H1 (cell line): ENCODE results near the gene CLCN5. TPM values are rescaled to one million over a fixed set of nuclear protein-coding genes. Genes with fewer than 3 reads are reported as not detected.

Source experiments
- CTCF ChIA-PET: fragments of 300-600 bp; sonication (Branson Sonifier 250); formaldehyde crosslinking; loops from one replicate; lab custom pipeline; 2021; ENCODE audit not compliant: partially characterized antibody; lab: Charles Lee
- POLR2A ChIA-PET: fragments of 300-600 bp; sonication (Branson Sonifier 250); formaldehyde crosslinking; loops from one replicate; lab custom pipeline; 2021; ENCODE audit warnings: inconsistent platforms; ENCODE audit not compliant: partially characterized antibody; lab: Charles Lee
- DNase-seq, 2 experiments: peaks; one replicate each; pipeline versions ENCODE4 v3.0.0 to v3.0.0-alpha.2; 2010 to 2022; ENCODE audit warnings: low spot score in 2 of 2, low read depth in 1 of 2, mixed read lengths in 1 of 2
- FAIRE-seq: peaks from 2 replicates; lab custom pipeline; 2011; peaks lifted over from hg19 to GRCh38; lab: Jason Lieb, UNC
- H2AFZ ChIP-seq: 2 replicates; pipeline ENCODE4 v1.8.1; 2012; ENCODE audit warnings: low read length, inconsistent platforms
- H2AK5ac ChIP-seq: 2 replicates; pipeline ENCODE4 v1.6.1; 2013; ENCODE audit warnings: low read depth, low read length
- H2BK120ac ChIP-seq: replicated peaks from 2 replicates; pipeline ENCODE3; 2013; ENCODE audit warnings: low read depth, low read length, inconsistent platforms
- H2BK12ac ChIP-seq: 2 replicates; pipeline ENCODE4 v1.6.1; 2013; ENCODE audit warnings: low read depth, low read length
- H2BK15ac ChIP-seq: 2 replicates; pipeline ENCODE4 v1.6.1; 2013; ENCODE audit warnings: low read length
- H2BK20ac ChIP-seq: 2 replicates; pipeline ENCODE4 v1.6.1; 2013; ENCODE audit warnings: low read length
- H2BK5ac ChIP-seq: 2 replicates; pipeline ENCODE4 v1.6.1; 2013; ENCODE audit warnings: low read depth, low read length
- H3K14ac ChIP-seq: 2 replicates; pipeline ENCODE4 v1.6.1; 2013; ENCODE audit warnings: inconsistent platforms; ENCODE audit not compliant: insufficient read length
- H3K18ac ChIP-seq: 2 replicates; pipeline ENCODE4 v1.6.1; 2013; ENCODE audit warnings: low read length; ENCODE audit errors: extremely low read depth
- H3K23ac ChIP-seq: 2 replicates; pipeline ENCODE4 v1.6.1; 2013; ENCODE audit warnings: inconsistent platforms; ENCODE audit not compliant: insufficient read length
- H3K23me2 ChIP-seq: 2 replicates; pipeline ENCODE4 v1.6.1; 2013; ENCODE audit warnings: low read depth, low read length
- H3K27ac ChIP-seq: 2 replicates; pipeline ENCODE4 v1.6.1; 2011; ENCODE audit warnings: low read depth, low read length, inconsistent platforms
- H3K27me3 ChIP-seq, 4 experiments: replicated peaks in 1 of 4; 1 replicate in 1 of 4; 2 replicates in 3 of 4; pipeline versions ENCODE4 v1.6.1 to v1.8.1; 2011 to 2013; ENCODE audit warnings: low read length in 3 of 4, mild to moderate bottlenecking in 3 of 4, inconsistent platforms in 2 of 4, mixed read lengths in 2 of 4, moderate library complexity in 1 of 4; ENCODE audit not compliant: control insufficient read depth in 3 of 4, insufficient read depth in 3 of 4; ENCODE audit errors: extremely low read depth in 1 of 4
- H3K36me3 ChIP-seq, 4 experiments: 2 replicates each; pipeline versions ENCODE4 v1.6.1 to v1.8.1; 2011 to 2013; ENCODE audit warnings: mild to moderate bottlenecking in 4 of 4, low read length in 3 of 4, moderate library complexity in 2 of 4, control low read depth in 1 of 4, inconsistent platforms in 1 of 4; ENCODE audit not compliant: insufficient read depth in 4 of 4, control insufficient read depth in 2 of 4
- H3K4ac ChIP-seq: replicated peaks from 2 replicates; pipeline ENCODE3; 2013; ENCODE audit warnings: low read length, low read depth, mixed read lengths, inconsistent platforms; ENCODE audit not compliant: insufficient read length
- H3K4me1 ChIP-seq, 4 experiments: replicated peaks in 1 of 4; 1 replicate in 1 of 4; 2 replicates in 3 of 4; pipeline versions ENCODE4 v1.6.1 to v1.8.1; 2011 to 2013; ENCODE audit warnings: low read length in 3 of 4, inconsistent platforms in 2 of 4, mixed read lengths in 1 of 4; ENCODE audit not compliant: insufficient read depth in 4 of 4, control insufficient read depth in 3 of 4
- H3K4me2 ChIP-seq, 2 experiments: 2 replicates each; pipeline versions ENCODE4 v1.6.1 to v1.8.1; 2011 to 2013; ENCODE audit warnings: low read depth in 2 of 2, low read length in 2 of 2, control low read depth in 1 of 2, inconsistent platforms in 1 of 2, mild to moderate bottlenecking in 1 of 2; ENCODE audit not compliant: insufficient read depth in 1 of 2
- H3K4me3 ChIP-seq, 4 experiments: fragments of 200-600, 300-600 bp in 1 of 4; sonication (generic), shearing (Covaris generic), sonication (Bioruptor Twin) in 1 of 4; 2 replicates each; pipeline versions ENCODE4 v1.5.1 to v1.8.1; 2011 to 2016; ENCODE audit warnings: low read length in 4 of 4, low read depth in 3 of 4, control low read depth in 2 of 4, inconsistent platforms in 2 of 4, mild to moderate bottlenecking in 2 of 4, mixed read lengths in 1 of 4, moderate library complexity in 1 of 4; ENCODE audit not compliant: insufficient read depth in 2 of 4; ENCODE audit errors: extremely low read depth in 1 of 4
- H3K56ac ChIP-seq: replicated peaks from 2 replicates; pipeline ENCODE3; 2013; ENCODE audit warnings: low read depth, mild to moderate bottlenecking, mixed read lengths, low read length, inconsistent platforms; ENCODE audit not compliant: insufficient read length
- H3K79me1 ChIP-seq: 2 replicates; pipeline ENCODE4 v1.6.1; 2013; ENCODE audit warnings: low read depth, low read length, control low read depth
- H3K79me2 ChIP-seq, 2 experiments: 2 replicates each; pipeline versions ENCODE4 v1.6.1 to v1.8.1; 2012 to 2013; ENCODE audit warnings: low read length in 2 of 2, mild to moderate bottlenecking in 2 of 2, inconsistent platforms in 1 of 2; ENCODE audit not compliant: insufficient read depth in 2 of 2, control insufficient read depth in 1 of 2
- H3K9ac ChIP-seq, 4 experiments: replicated peaks in 1 of 4; 1 replicate in 1 of 4; 2 replicates in 3 of 4; pipeline versions ENCODE4 v1.6.1 to v1.8.1; 2011 to 2013; ENCODE audit warnings: low read depth in 3 of 4, low read length in 3 of 4, control low read depth in 2 of 4, mild to moderate bottlenecking in 2 of 4, moderate library complexity in 2 of 4, inconsistent platforms in 1 of 4; ENCODE audit errors: extremely low read depth in 1 of 4
- H3K9me3 ChIP-seq, 2 experiments: 2 replicates each; pipeline versions ENCODE4 v1.6.1 to v1.8.1; 2012 to 2013; ENCODE audit warnings: mild to moderate bottlenecking in 2 of 2, moderate library complexity in 2 of 2, control low read depth in 1 of 2, inconsistent platforms in 1 of 2, low read depth in 1 of 2, low read length in 1 of 2, mixed read lengths in 1 of 2; ENCODE audit not compliant: insufficient read depth in 2 of 2
- H4K20me1 ChIP-seq, 2 experiments: replicated peaks in 1 of 2; 2 replicates each; pipeline versions ENCODE3 to v1.8.1; 2011 to 2013; ENCODE audit warnings: inconsistent platforms in 2 of 2, low read length in 2 of 2, mild to moderate bottlenecking in 1 of 2; ENCODE audit not compliant: insufficient read depth in 2 of 2, control insufficient read depth in 1 of 2
- H4K5ac ChIP-seq: 2 replicates; pipeline ENCODE4 v1.6.1; 2013; ENCODE audit warnings: low read length, low read depth, mixed read lengths, inconsistent platforms; ENCODE audit not compliant: insufficient read length
- H4K8ac ChIP-seq: 2 replicates; pipeline ENCODE4 v1.8.0; 2013; ENCODE audit warnings: mild to moderate bottlenecking, moderate library complexity, low read length, inconsistent platforms; ENCODE audit not compliant: insufficient read depth; ENCODE audit errors: extremely low read depth
- H4K91ac ChIP-seq: replicated peaks from 2 replicates; pipeline ENCODE3; 2013; ENCODE audit warnings: low read length, mixed read lengths, inconsistent platforms; ENCODE audit not compliant: insufficient read length
- ATF3 ChIP-seq: IDR thresholded peaks from 2 replicates; pipeline ENCODE4 v1.6.1; 2011; ENCODE audit warnings: low read depth, mild to moderate bottlenecking, low read length; ENCODE audit not compliant: insufficient read depth
- CHD1 ChIP-seq: IDR thresholded peaks from 2 replicates; pipeline ENCODE4 v1.6.1; 2012; ENCODE audit warnings: low read depth, low read length, improper control_type of control experiment
- EZH2 ChIP-seq: fragments of 200-600 bp; sonication (generic); IDR thresholded peaks from 2 replicates; pipeline ENCODE4 v1.7.1; 2012; ENCODE audit warnings: low read depth, mild to moderate bottlenecking, moderate library complexity, low read length, inconsistent platforms; ENCODE audit not compliant: severe bottlenecking
- FOSL1 ChIP-seq: IDR thresholded peaks from 2 replicates; pipeline ENCODE4 v1.6.1; 2011; ENCODE audit warnings: mild to moderate bottlenecking, low read depth, low read length, moderate library complexity; ENCODE audit not compliant: insufficient read depth
- NRF1 ChIP-seq: IDR thresholded peaks from 2 replicates; pipeline ENCODE4 v1.6.1; 2011; ENCODE audit warnings: mild to moderate bottlenecking, low read depth, low read length, improper control_type of control experiment
- POLR2A ChIP-seq, 2 experiments: IDR thresholded peaks; 1 replicate in 1 of 2; 2 replicates in 1 of 2; pipeline ENCODE4 v1.6.1; 2011; ENCODE audit warnings: low read depth in 2 of 2, low read length in 2 of 2, mild to moderate bottlenecking in 2 of 2; ENCODE audit errors: control extremely low read depth in 1 of 2
- SUZ12 ChIP-seq: fragments of 200-600 bp; sonication (generic); IDR thresholded peaks from 2 replicates; pipeline ENCODE4 v1.6.1; 2012; ENCODE audit warnings: mild to moderate bottlenecking, inconsistent platforms, low read length, moderate library complexity, mixed read lengths
- ZNF274 ChIP-seq: IDR thresholded peaks from 2 replicates; pipeline ENCODE4 v1.7.0; 2012; ENCODE audit warnings: low read length, borderline replicate concordance; ENCODE audit errors: extremely low read depth
- WGBS, 2 experiments: shearing (Covaris generic) in 1 of 2; methylation state at CpG; one replicate each; pipeline versions ENCODE4 v1.1.6 to v1.1.7; 2013 to 2015; ENCODE audit warnings: low lambda C conversion rate in 2 of 2, mixed read lengths in 2 of 2, inconsistent platforms in 1 of 2, low coverage in 1 of 2, missing lambda C conversion rate in 1 of 2; ENCODE audit not compliant: insufficient replicate concordance in 2 of 2, insufficient coverage in 1 of 2, insufficient read length in 1 of 2; ENCODE audit errors: extremely low coverage in 1 of 2, missing lambda C conversion rate in 1 of 2; 5-methylcytosine and 5-hydroxymethylcytosine counted together
- polyA plus RNA-seq, 7 experiments: library from polyadenylated mRNA; depleted of rRNA in 3 of 7; stranded (reverse) in 5 of 7; unstranded in 2 of 7; fragments of >200 nt in 5 of 7; fragments of 200-250 nt in 2 of 7; gene quantifications; 1 replicate in 5 of 7; 2 replicates in 1 of 7; 4 replicates in 1 of 7; pipeline versions ENCODE4 v1.2.1 to v1.2.3, GENCODE V29; 2011 to 2013; ENCODE audit warnings: missing spikeins in 2 of 7, mixed read lengths in 2 of 7
- total RNA-seq: library from RNA; stranded (reverse); fragmentation: NEBNext Ultra II Directional; extraction: Animal tissue kit (Norgen Biotek cat#: 25700); gene quantifications from 2 replicates; pipeline ENCODE4 v1.2.1, GENCODE V29; 2021

CLCN5 gene
- total and polyA plus RNA-seq, 2 of the 8 experiments (the other 6 are each of a cell fraction or from before 2014, with no cell fraction given) = 4.2 to 9.7 TPM

DNA sequence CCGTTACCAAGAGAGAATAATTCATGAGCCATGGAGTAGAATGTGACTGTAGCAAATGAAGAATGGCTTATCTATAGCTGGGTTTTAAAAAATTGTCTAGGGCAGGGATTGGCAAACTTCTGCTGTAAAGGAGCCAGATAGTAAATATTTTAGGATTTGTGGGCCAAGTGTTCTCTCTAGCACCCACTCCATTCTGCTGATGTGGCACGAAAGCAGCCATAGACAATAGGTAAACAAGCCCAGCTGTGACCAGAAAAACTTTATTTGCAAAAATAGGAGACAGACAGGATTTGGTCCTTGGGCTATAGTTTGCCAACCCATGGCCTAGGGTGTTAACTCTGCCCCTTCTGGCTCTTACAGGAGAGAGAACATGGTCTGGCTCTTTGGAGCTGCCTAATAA is 151.2 kb downstream of the CLCN5 start:
- Histone ChIP-seq H3K14ac (no peak overlapping the region), H3K4me3 (no peak overlapping the region), H3K4me1 (peaks cover 0 to 1% (median under 1%) of the 10 kb centered on the region in 4 experiments; a peak in 2 of 7 replicates), H3K23ac (no peak overlapping the region), H3K4ac (no peak overlapping the region), H2BK20ac (no peak overlapping the region), H2BK15ac (no peak overlapping the region), H3K79me2 (no peaks in the 10 kb centered on the region), H3K18ac (no peak overlapping the region), H3K36me3 (no peaks in the 10 kb centered on the region; a peak in 1 of 8 replicates), H4K8ac (no peak overlapping the region), H3K23me2 (no peaks in the 10 kb centered on the region), H3K9ac (no peak overlapping the region), H3K27ac (no peak overlapping the region), H2BK12ac (no peak overlapping the region), H3K9me3 (no peaks in the 10 kb centered on the region), H3K79me1 (no peaks in the 10 kb centered on the region), H2BK120ac (no peak overlapping the region), H4K20me1 (no peaks in the 10 kb centered on the region), H2AFZ (no peak overlapping the region), H3K27me3 (no peaks in the 10 kb centered on the region), H2AK5ac (no peak overlapping the region), H4K5ac (no peak overlapping the region), H3K56ac (no peak overlapping the region), H3K4me2 (no peak overlapping the region), H4K91ac (no peak overlapping the region), H2BK5ac (no peak overlapping the region)
- TF ChIP-seq EZH2 = no peak
- no peak for TF ChIP-seq SUZ12
- no peak for TF ChIP-seq NRF1
- TF ChIP-seq CHD1 = no peak
- no peak for TF ChIP-seq FOSL1
- no peak for TF ChIP-seq ATF3
- no peak for TF ChIP-seq ZNF274
- TF ChIP-seq POLR2A (IDR thresholded peaks at IDR 0.05; ENCODE audit: control extremely low read depth in 1 of 2, low read depth in 2 of 2, low read length in 2 of 2) = no peak
- WGBS, 2 experiments = 88% methylated on average over 2 of the region's 2 CpGs; no CpG with 5 or more reads in 1 of the 2 experiments
- POLR2A ChIA-PET = no interaction called here
- no peak for DNase-seq
- CTCF ChIA-PET = no interaction called here
- FAIRE-seq = no peak
